ENCODE data around the gene IGSF9B. TPM values are rescaled to one million over a fixed set of nuclear protein-coding genes. Genes with fewer than 3 reads are reported as not detected.

The IGSF9B gene
- total RNA-seq, 1 donor from 2014 or later, result 13.1 TPM

DNA sequence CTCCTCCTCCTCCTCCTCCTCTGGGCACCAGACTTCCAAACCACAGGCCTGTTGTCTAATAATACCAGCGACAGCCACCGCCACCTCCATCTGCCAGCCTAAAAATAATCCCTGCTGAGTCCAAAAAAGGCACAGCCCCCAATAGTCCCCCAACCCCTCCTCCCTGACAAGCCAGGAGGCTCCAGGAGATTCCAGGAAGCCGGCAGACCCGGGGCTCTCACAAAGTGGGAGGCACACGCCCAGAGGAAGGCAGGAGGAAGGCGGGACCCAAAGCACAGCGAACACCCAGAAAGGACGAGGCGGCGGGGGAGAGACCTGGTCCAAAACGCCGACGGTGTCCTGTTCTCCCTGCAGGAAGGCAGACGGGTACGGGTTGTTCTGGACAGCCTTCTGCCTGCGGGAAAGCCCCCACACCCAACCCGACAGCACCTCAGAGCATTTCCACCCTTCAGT is 5.9 kb downstream of the IGSF9B start:
- H3K4me2 ChIP-seq (ENCODE audit: low read length), result peak overlapping the region; percentile 75
- H3K9me3 ChIP-seq (ENCODE audit: insufficient read depth, low read depth, low read length), result no peaks in the 10 kb centered on the region
- Mint-ChIP-seq H3K27me3 (ENCODE audit: low read depth, unreplicated experiment) (peaks cover 15% of the 10 kb centered on the region), H3K4me3 (ENCODE audit: unreplicated experiment) (peak overlapping the region; percentile 66), H3K9me3 (ENCODE audit: unreplicated experiment) (no peaks in the 10 kb centered on the region), H3K36me3 (ENCODE audit: low read depth, unreplicated experiment) (no peaks in the 10 kb centered on the region), H3K4me1 (ENCODE audit: low read depth, unreplicated experiment) (peaks cover 61% of the 10 kb centered on the region), H3K27ac (ENCODE audit: unreplicated experiment) (peak overlapping the region; percentile 53)
- no peak for FAIRE-seq
- H3K4me3 ChIP-seq (ENCODE audit: insufficient read depth, low read depth, low read length), result no peak overlapping the region
- peak overlapping the region; percentile 62 for H2AFZ ChIP-seq (ENCODE audit: low read depth, low read length)
- H3K79me2 ChIP-seq (ENCODE audit: insufficient read depth, low read length), result peaks cover 5% of the 10 kb centered on the region
- H3K27me3 ChIP-seq (ENCODE audit: insufficient read depth, low read length), result peaks cover 23% of the 10 kb centered on the region
- peak; percentile 45 for TF ChIP-seq EZH2 (IDR thresholded peaks at IDR 0.05; ENCODE audit: insufficient read depth, low read length)
- TF ChIP-seq, protein P1, sequence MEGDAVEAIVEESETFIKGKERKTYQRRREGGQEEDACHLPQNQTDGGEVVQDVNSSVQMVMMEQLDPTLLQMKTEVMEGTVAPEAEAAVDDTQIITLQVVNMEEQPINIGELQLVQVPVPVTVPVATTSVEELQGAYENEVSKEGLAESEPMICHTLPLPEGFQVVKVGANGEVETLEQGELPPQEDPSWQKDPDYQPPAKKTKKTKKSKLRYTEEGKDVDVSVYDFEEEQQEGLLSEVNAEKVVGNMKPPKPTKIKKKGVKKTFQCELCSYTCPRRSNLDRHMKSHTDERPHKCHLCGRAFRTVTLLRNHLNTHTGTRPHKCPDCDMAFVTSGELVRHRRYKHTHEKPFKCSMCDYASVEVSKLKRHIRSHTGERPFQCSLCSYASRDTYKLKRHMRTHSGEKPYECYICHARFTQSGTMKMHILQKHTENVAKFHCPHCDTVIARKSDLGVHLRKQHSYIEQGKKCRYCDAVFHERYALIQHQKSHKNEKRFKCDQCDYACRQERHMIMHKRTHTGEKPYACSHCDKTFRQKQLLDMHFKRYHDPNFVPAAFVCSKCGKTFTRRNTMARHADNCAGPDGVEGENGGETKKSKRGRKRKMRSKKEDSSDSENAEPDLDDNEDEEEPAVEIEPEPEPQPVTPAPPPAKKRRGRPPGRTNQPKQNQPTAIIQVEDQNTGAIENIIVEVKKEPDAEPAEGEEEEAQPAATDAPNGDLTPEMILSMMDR (IDR thresholded peaks at IDR 0.05; ENCODE audit: insufficient read depth, low read depth, low read length), result no peak
- no peak overlapping the region for H3K9ac ChIP-seq (ENCODE audit: low read length)
- H3K4me1 ChIP-seq (ENCODE audit: insufficient read depth, low read length), result peaks cover 35% of the 10 kb centered on the region
- no peaks in the 10 kb centered on the region for H3K36me3 ChIP-seq (ENCODE audit: insufficient read depth, low read length)
- no peak overlapping the region for H3K27ac ChIP-seq (ENCODE audit: low read depth, low read length)
- H4K20me1 ChIP-seq (ENCODE audit: insufficient read depth, low read length), result peaks cover 16% of the 10 kb centered on the region
- no peak for DNase-seq (ENCODE audit: low read depth)

DNA sequence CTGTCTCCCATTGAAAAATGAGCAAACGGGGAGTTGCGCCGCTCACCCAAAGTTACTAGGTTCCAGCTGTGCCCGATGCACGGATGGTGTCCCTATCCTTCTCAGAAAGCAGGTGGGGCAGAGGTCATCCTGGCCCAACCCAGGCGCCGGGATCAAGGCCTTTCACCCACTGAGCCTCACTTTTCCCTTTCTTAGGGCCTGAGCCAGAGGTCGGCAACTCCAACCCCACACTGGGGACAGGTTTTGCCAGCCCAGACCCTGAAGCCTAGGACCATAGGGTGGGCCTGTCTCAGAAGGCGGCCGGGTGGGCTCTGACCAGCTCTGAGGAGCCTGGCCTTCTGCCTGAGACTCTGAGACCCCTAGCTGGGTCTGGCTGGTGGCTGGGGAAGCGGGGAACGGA is 6.3 kb downstream of the IGSF9B start:
- Histone ChIP-seq H3K4me3 (ENCODE audit: insufficient read depth, low read depth, low read length) (no peak overlapping the region), H3K27me3 (ENCODE audit: insufficient read depth, low read length) (peaks cover 21% of the 10 kb centered on the region), H3K79me2 (ENCODE audit: insufficient read depth, low read length) (peaks cover 5% of the 10 kb centered on the region), H4K20me1 (ENCODE audit: insufficient read depth, low read length) (peaks cover 16% of the 10 kb centered on the region), H3K4me1 (ENCODE audit: insufficient read depth, low read length) (peaks cover 40% of the 10 kb centered on the region), H3K4me2 (ENCODE audit: low read length) (no peak overlapping the region), H3K9ac (ENCODE audit: low read length) (no peak overlapping the region), H3K36me3 (ENCODE audit: insufficient read depth, low read length) (no peaks in the 10 kb centered on the region), H3K9me3 (ENCODE audit: insufficient read depth, low read depth, low read length) (no peaks in the 10 kb centered on the region), H2AFZ (ENCODE audit: low read depth, low read length) (no peak overlapping the region), H3K27ac (ENCODE audit: low read depth, low read length) (no peak overlapping the region)
- no peak overlapping the region for H3K4me3 Mint-ChIP-seq (ENCODE audit: unreplicated experiment)
- no peaks in the 10 kb centered on the region for H3K36me3 Mint-ChIP-seq (ENCODE audit: low read depth, unreplicated experiment)
- FAIRE-seq (no peak), DNase-seq (ENCODE audit: low read depth) (no peak)
- H3K27ac Mint-ChIP-seq (ENCODE audit: unreplicated experiment), result peak overlapping the region; percentile 53
- peaks cover 13% of the 10 kb centered on the region for H3K27me3 Mint-ChIP-seq (ENCODE audit: low read depth, unreplicated experiment)
- H3K9me3 Mint-ChIP-seq (ENCODE audit: unreplicated experiment), result no peaks in the 10 kb centered on the region
- H3K4me1 Mint-ChIP-seq (ENCODE audit: low read depth, unreplicated experiment), result peaks cover 61% of the 10 kb centered on the region
- no peak for TF ChIP-seq EZH2 (IDR thresholded peaks at IDR 0.05; ENCODE audit: insufficient read depth, low read length)
- TF ChIP-seq, protein P1 (IDR thresholded peaks at IDR 0.05; ENCODE audit: insufficient read depth, low read depth, low read length), result no peak

DNA sequence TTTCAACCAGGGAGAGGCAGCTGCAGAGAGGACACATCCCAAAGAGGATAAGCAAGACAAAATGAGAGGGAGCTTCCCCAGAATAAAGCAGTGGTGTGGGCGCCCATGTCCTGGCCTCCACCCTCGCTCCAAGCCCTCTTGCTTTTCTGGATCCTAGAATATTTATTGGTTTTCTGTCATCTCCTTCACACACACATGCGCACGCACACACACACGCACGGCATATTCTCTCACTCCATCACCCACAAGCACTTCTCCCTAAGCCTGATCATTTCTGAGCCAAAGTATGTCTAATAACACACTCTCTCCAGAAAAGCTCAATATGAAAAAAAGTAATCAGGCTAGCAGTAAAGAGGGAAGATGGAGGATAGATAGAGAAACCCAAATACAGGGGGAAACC is 7.6 kb downstream of the IGSF9B start:
- TF ChIP-seq EZH2 (IDR thresholded peaks at IDR 0.05; ENCODE audit: insufficient read depth, low read length), result no peak
- TF ChIP-seq, protein P1 (IDR thresholded peaks at IDR 0.05; ENCODE audit: insufficient read depth, low read depth, low read length), result no peak
- Mint-ChIP-seq H3K4me1 (ENCODE audit: low read depth, unreplicated experiment) (peaks cover 56% of the 10 kb centered on the region), H3K9me3 (ENCODE audit: unreplicated experiment) (no peaks in the 10 kb centered on the region), H3K4me3 (ENCODE audit: unreplicated experiment) (peak overlapping the region; percentile 24), H3K27ac (ENCODE audit: unreplicated experiment) (no peak overlapping the region), H3K27me3 (ENCODE audit: low read depth, unreplicated experiment) (peaks cover 2% of the 10 kb centered on the region), H3K36me3 (ENCODE audit: low read depth, unreplicated experiment) (peaks cover 4% of the 10 kb centered on the region)
- Histone ChIP-seq H3K9ac (ENCODE audit: low read length) (no peak overlapping the region), H3K4me3 (ENCODE audit: insufficient read depth, low read depth, low read length) (no peak overlapping the region), H3K27me3 (ENCODE audit: insufficient read depth, low read length) (peaks cover 8% of the 10 kb centered on the region), H2AFZ (ENCODE audit: low read depth, low read length) (no peak overlapping the region), H3K27ac (ENCODE audit: low read depth, low read length) (no peak overlapping the region), H3K4me2 (ENCODE audit: low read length) (no peak overlapping the region), H3K4me1 (ENCODE audit: insufficient read depth, low read length) (peaks cover 44% of the 10 kb centered on the region), H4K20me1 (ENCODE audit: insufficient read depth, low read length) (peaks cover 13% of the 10 kb centered on the region), H3K9me3 (ENCODE audit: insufficient read depth, low read depth, low read length) (no peaks in the 10 kb centered on the region), H3K36me3 (ENCODE audit: insufficient read depth, low read length) (no peaks in the 10 kb centered on the region), H3K79me2 (ENCODE audit: insufficient read depth, low read length) (no peaks in the 10 kb centered on the region)
- FAIRE-seq (no peak), DNase-seq (ENCODE audit: low read depth) (no peak)
